ENCODE measurements around the gene CD200R1L. TPM values are rescaled to one million over a fixed set of nuclear protein-coding genes. Genes with fewer than 3 reads are reported as not detected.
A peak's percentile ranks its signal among the peaks of the same experiment; 100 is the strongest.

CD200R1L gene
- total and polyA plus RNA-seq, 8 donors = not detected

DNA sequence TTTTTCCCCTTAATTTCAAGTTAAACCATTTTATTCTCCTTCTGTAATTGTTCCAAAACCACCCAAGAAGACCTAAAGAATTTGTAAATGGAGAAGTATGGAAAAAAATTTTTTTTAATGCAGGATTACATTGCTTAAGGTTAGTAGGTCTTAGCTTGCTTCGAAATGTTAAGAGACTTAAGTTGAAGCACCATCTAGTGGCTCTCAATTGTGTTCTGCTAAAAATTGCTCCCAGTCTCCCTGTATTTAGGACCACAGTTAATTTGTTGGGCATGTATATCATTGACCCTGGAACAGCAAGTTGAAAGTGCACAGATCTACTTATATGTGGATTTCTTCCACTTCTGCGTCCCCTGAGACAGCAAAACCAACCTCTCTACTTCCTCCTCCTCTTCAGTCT, 32.4 kb downstream of the CD200R1L start:
- ATAC-seq = peak; percentile 72
- peak overlapping the region; percentile 45 to 73 for H3K27ac ChIP-seq
- TF ChIP-seq, protein P1, sequence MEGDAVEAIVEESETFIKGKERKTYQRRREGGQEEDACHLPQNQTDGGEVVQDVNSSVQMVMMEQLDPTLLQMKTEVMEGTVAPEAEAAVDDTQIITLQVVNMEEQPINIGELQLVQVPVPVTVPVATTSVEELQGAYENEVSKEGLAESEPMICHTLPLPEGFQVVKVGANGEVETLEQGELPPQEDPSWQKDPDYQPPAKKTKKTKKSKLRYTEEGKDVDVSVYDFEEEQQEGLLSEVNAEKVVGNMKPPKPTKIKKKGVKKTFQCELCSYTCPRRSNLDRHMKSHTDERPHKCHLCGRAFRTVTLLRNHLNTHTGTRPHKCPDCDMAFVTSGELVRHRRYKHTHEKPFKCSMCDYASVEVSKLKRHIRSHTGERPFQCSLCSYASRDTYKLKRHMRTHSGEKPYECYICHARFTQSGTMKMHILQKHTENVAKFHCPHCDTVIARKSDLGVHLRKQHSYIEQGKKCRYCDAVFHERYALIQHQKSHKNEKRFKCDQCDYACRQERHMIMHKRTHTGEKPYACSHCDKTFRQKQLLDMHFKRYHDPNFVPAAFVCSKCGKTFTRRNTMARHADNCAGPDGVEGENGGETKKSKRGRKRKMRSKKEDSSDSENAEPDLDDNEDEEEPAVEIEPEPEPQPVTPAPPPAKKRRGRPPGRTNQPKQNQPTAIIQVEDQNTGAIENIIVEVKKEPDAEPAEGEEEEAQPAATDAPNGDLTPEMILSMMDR (IDR thresholded peaks at IDR 0.05) = no peak
- no peaks in the 10 kb centered on the region for H3K36me3 ChIP-seq
- H3K4me3 ChIP-seq = no peak overlapping the region
- no peaks in the 10 kb centered on the region for H3K27me3 ChIP-seq
- peaks cover 0 to 28% of the 10 kb centered on the region in 2 donors for H3K4me1 ChIP-seq
- peak in 2 of 4 donors; percentile 28 to 53 for DNase-seq
- intact Hi-C loops (cut with DNase I) = loop anchor here in 1 of 2 donors (10.0 kb wide), 1 partner anchor 169 kb away; the partner anchor contains the start of gene CCDC80
- H3K9me3 ChIP-seq = no peaks in the 10 kb centered on the region

DNA sequence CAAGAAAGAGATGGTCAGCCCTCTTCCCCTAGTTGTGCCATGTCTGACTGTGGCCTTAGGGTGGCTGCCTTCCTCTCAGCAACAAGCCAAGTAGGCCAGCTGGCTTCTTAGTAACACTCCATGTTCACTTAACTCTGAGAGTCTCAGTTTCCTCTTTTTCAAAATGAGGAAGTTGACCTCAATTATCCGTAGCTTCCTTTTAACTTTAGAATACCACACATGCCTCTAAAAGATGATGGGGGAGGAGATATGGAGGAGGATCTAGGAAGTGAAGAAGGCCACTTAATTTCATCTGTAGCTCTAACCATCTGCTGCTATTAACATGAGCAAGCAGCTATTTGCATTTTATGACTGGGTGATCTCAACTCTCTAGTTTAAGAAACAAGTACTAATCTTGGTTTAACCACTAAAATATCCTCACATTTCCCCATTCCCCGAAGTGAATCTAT, 32.9 kb downstream of the CD200R1L start:
- TF ChIP-seq, protein P1 (IDR thresholded peaks at IDR 0.05) = no peak
- peak; percentile 74 for ATAC-seq
- peak in 1 of 4 donors; percentile 50 for DNase-seq
- no peaks in the 10 kb centered on the region for H3K36me3 ChIP-seq
- H3K9me3 ChIP-seq = no peaks in the 10 kb centered on the region
- H3K4me1 ChIP-seq = peaks cover 0 to 28% of the 10 kb centered on the region in 2 donors
- H3K4me3 ChIP-seq = no peak overlapping the region
- H3K27ac ChIP-seq = peak overlapping the region; percentile 45 to 73
- intact Hi-C loops (cut with DNase I) = loop anchor here in 1 of 2 donors (10.0 kb wide), 1 partner anchor 169 kb away; the partner anchor contains the start of gene CCDC80
- H3K27me3 ChIP-seq = no peaks in the 10 kb centered on the region

DNA sequence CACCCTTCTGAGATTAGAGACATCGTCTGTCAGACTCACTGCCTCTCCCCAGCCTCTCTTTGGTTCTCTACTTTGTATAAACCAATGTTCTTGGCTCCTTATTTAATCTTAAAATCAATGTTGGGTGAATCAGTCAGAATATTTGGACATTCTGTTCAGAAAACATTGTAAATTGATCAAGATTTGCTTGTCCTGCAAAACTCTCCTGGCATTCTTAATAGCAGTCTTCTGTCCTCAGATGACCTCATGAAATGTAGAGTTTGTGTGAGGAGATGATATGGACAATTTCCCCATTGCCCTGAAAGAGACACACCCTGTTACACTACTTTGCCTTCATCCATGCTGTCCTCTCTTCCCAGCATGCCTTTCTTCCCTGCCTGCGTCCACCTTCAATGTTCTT, 33.6 kb downstream of the CD200R1L start:
- no peaks in the 10 kb centered on the region for H3K36me3 ChIP-seq
- peaks cover 0 to 28% of the 10 kb centered on the region in 2 donors for H3K4me1 ChIP-seq
- no peaks in the 10 kb centered on the region for H3K9me3 ChIP-seq
- intact Hi-C loops (cut with DNase I) = loop anchor here in 1 of 2 donors (10.0 kb wide), 1 partner anchor 168 kb away; the partner anchor contains the start of gene CCDC80
- ATAC-seq (no peak), DNase-seq (no peak)
- no peaks in the 10 kb centered on the region for H3K27me3 ChIP-seq
- TF ChIP-seq, protein P1 (IDR thresholded peaks at IDR 0.05) = no peak
- H3K27ac ChIP-seq = peak overlapping the region in 1 of 2 donors; percentile 73
- no peak overlapping the region for H3K4me3 ChIP-seq

DNA sequence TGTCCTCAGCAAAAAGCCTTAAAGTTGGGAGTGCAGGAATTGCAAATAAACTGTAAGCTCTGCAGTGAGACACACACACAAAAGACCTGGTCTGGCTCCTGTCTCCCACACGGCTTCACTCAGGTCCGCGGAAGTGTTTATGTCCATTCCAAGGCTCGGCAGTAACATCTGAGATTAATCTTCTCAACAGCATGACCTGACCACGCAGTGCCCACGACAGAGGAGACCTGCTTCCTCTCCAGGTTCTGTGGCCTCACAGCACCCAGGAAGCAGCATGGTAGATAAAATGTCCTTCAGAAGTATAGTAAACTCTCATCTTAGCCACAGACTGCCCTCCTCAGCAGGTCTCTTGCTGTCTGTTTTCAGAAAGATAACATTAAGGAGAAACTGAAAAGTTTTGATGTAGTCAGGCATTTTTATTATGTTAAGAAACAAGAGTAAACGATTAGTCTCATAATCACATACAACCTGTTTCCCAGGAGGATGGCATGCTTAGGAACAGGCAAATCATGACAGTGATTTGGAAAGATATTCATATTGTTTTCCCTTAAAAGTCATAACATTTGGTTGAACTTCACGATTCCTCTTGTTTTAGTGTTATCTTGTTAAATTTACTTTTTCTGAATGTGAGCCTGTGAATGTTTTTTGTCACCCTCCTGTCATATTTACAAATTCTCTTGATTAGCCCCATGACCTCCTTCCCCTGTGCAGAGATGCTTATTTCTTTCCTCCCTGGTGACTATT, 34.6 kb downstream of the CD200R1L start:
- Histone ChIP-seq H3K4me3 (no peak overlapping the region), H3K4me1 (peaks cover 0 to 28% of the 10 kb centered on the region in 2 donors), H3K27ac (peak overlapping the region in 1 of 2 donors; percentile 45), H3K27me3 (no peaks in the 10 kb centered on the region), H3K9me3 (no peaks in the 10 kb centered on the region), H3K36me3 (no peaks in the 10 kb centered on the region)
- intact Hi-C loops (cut with DNase I) = loop anchor here in 1 of 2 donors (10.0 kb wide), 1 partner anchor 167 kb away; the partner anchor contains the start of gene CCDC80
- DNase-seq (no peak), ATAC-seq (no peak)
- TF ChIP-seq, protein P1 (IDR thresholded peaks at IDR 0.05) = no peak

Data from left lung (tissue), 10 donors.